ENCODE results near the gene SLC25A29.
"Not testable (repeated sequence)": the region's sequence is repeated elsewhere in the genome, so short reads cannot be mapped to it uniquely, and the experiment has no call there.

The SLC25A29 gene

GRCh38 chr14:100292776-100293461 is 13.3 kb downstream of the SLC25A29 start:
- peaks cover 2% of the 10 kb centered on the region for H3K36me3 ChIP-seq (ENCODE audit: control insufficient read depth, insufficient read depth, low read length)

GRCh38 chr14:100292301-100292775 is 13.9 kb downstream of the SLC25A29 start:
- H3K4me1 ChIP-seq (ENCODE audit: control insufficient read depth, insufficient read depth, low read length): peaks cover 9% of the 10 kb centered on the region
- no peaks in the 10 kb centered on the region for H3K27me3 ChIP-seq (ENCODE audit: control insufficient read depth, insufficient read depth, low read length)
- peaks cover 2% of the 10 kb centered on the region for H3K36me3 ChIP-seq (ENCODE audit: control insufficient read depth, insufficient read depth, low read length)
- H3K27ac ChIP-seq (ENCODE audit: low read depth, low read length): no peak overlapping the region
- no peak overlapping the region for H3K4me3 ChIP-seq (ENCODE audit: low read length)
- H3K9ac ChIP-seq (ENCODE audit: low read length): no peak overlapping the region

More at GRCh38 chr14:100292776-100293461, 13.3 kb downstream of the SLC25A29 start:
- no peaks in the 10 kb centered on the region for H3K27me3 ChIP-seq (ENCODE audit: control insufficient read depth, insufficient read depth, low read length)
- peaks cover 15% of the 10 kb centered on the region for H3K4me1 ChIP-seq (ENCODE audit: control insufficient read depth, insufficient read depth, low read length)
- H3K4me3 ChIP-seq (ENCODE audit: low read length): no peak overlapping the region
- H3K9ac ChIP-seq (ENCODE audit: low read length): no peak overlapping the region
- no peak overlapping the region for H3K27ac ChIP-seq (ENCODE audit: low read depth, low read length)

GRCh38 chr14:100291305-100292075 is 14.8 kb downstream of the SLC25A29 start:
- H3K4me1 ChIP-seq (ENCODE audit: control insufficient read depth, insufficient read depth, low read length): peaks cover 4% of the 10 kb centered on the region
- H3K27me3 ChIP-seq (ENCODE audit: control insufficient read depth, insufficient read depth, low read length): no peaks in the 10 kb centered on the region
- no peak overlapping the region for H3K27ac ChIP-seq (ENCODE audit: low read depth, low read length)
- no peak overlapping the region for H3K9ac ChIP-seq (ENCODE audit: low read length)
- H3K4me3 ChIP-seq (ENCODE audit: low read length): no peak overlapping the region
- peaks cover 2% of the 10 kb centered on the region for H3K36me3 ChIP-seq (ENCODE audit: control insufficient read depth, insufficient read depth, low read length)

GRCh38 chr14:100290607-100291304 is 15.5 kb downstream of the SLC25A29 start:
- no peak overlapping the region for H3K27ac ChIP-seq (ENCODE audit: low read depth, low read length)
- peaks cover 2% of the 10 kb centered on the region for H3K36me3 ChIP-seq (ENCODE audit: control insufficient read depth, insufficient read depth, low read length)
- no peaks in the 10 kb centered on the region for H3K27me3 ChIP-seq (ENCODE audit: control insufficient read depth, insufficient read depth, low read length)
- no peak overlapping the region for H3K9ac ChIP-seq (ENCODE audit: low read length)
- no peak overlapping the region for H3K4me3 ChIP-seq (ENCODE audit: low read length)
- H3K4me1 ChIP-seq (ENCODE audit: control insufficient read depth, insufficient read depth, low read length): peaks cover 3% of the 10 kb centered on the region

- no peak overlapping the region for H3K4me3 ChIP-seq (ENCODE audit: low read length)
- no peak overlapping the region for H3K9ac ChIP-seq (ENCODE audit: low read length)
- no peaks in the 10 kb centered on the region for H3K27me3 ChIP-seq (ENCODE audit: control insufficient read depth, insufficient read depth, low read length)
- H3K36me3 ChIP-seq (ENCODE audit: control insufficient read depth, insufficient read depth, low read length): peaks cover 2% of the 10 kb centered on the region
- H3K4me1 ChIP-seq (ENCODE audit: control insufficient read depth, insufficient read depth, low read length): peaks cover 3% of the 10 kb centered on the region
- H3K27ac ChIP-seq (ENCODE audit: low read depth, low read length): no peak overlapping the region
Observed at GRCh38 chr14:100289916-100290606, 16.2 kb downstream of the SLC25A29 start.

GRCh38 chr14:100288382-100289185 is 17.7 kb downstream of the SLC25A29 start:
- Histone ChIP-seq H3K36me3 (ENCODE audit: control insufficient read depth, insufficient read depth, low read length) (peaks cover 2% of the 10 kb centered on the region), H3K27ac (ENCODE audit: low read depth, low read length) (no peak overlapping the region), H3K27me3 (ENCODE audit: control insufficient read depth, insufficient read depth, low read length) (no peaks in the 10 kb centered on the region), H3K4me3 (ENCODE audit: low read length) (no peak overlapping the region), H3K9ac (ENCODE audit: low read length) (no peak overlapping the region), H3K4me1 (ENCODE audit: control insufficient read depth, insufficient read depth, low read length) (peaks cover 3% of the 10 kb centered on the region)

GRCh38 chr14:100287998-100288295 is 18.3 kb downstream of the SLC25A29 start:
- H3K4me3 ChIP-seq (ENCODE audit: low read length); H3K9ac ChIP-seq (ENCODE audit: low read length); H3K4me1 ChIP-seq (ENCODE audit: control insufficient read depth, insufficient read depth, low read length); H3K27ac ChIP-seq (ENCODE audit: low read depth, low read length); H3K27me3 ChIP-seq (ENCODE audit: control insufficient read depth, insufficient read depth, low read length); H3K36me3 ChIP-seq (ENCODE audit: control insufficient read depth, insufficient read depth, low read length): not testable (repeated sequence)

- H3K36me3 ChIP-seq (ENCODE audit: control insufficient read depth, insufficient read depth, low read length): peaks cover 2% of the 10 kb centered on the region
- no peak overlapping the region for H3K27ac ChIP-seq (ENCODE audit: low read depth, low read length)
- no peaks in the 10 kb centered on the region for H3K27me3 ChIP-seq (ENCODE audit: control insufficient read depth, insufficient read depth, low read length)
- peaks cover 3% of the 10 kb centered on the region for H3K4me1 ChIP-seq (ENCODE audit: control insufficient read depth, insufficient read depth, low read length)
- no peak overlapping the region for H3K9ac ChIP-seq (ENCODE audit: low read length)
- no peak overlapping the region for H3K4me3 ChIP-seq (ENCODE audit: low read length)
Observed at GRCh38 chr14:100287202-100287997, 18.8 kb downstream of the SLC25A29 start.

- Histone ChIP-seq H3K9ac (ENCODE audit: low read length) (no peak overlapping the region), H3K27ac (ENCODE audit: low read depth, low read length) (no peak overlapping the region), H3K4me3 (ENCODE audit: low read length) (no peak overlapping the region), H3K27me3 (ENCODE audit: control insufficient read depth, insufficient read depth, low read length) (no peaks in the 10 kb centered on the region), H3K4me1 (ENCODE audit: control insufficient read depth, insufficient read depth, low read length) (peaks cover 3% of the 10 kb centered on the region), H3K36me3 (ENCODE audit: control insufficient read depth, insufficient read depth, low read length) (peaks cover 2% of the 10 kb centered on the region)
Observed at GRCh38 chr14:100286484-100287191, 19.6 kb downstream of the SLC25A29 start.

GRCh38 chr14:100285913-100286400 is 20.3 kb downstream of the SLC25A29 start:
- Histone ChIP-seq H3K9ac (ENCODE audit: low read length) (peak overlapping the region; percentile 85), H3K4me3 (ENCODE audit: low read length) (peak overlapping the region; percentile 75), H3K4me1 (ENCODE audit: control insufficient read depth, insufficient read depth, low read length) (peaks cover 3% of the 10 kb centered on the region), H3K27ac (ENCODE audit: low read depth, low read length) (peak overlapping the region; percentile 79), H3K27me3 (ENCODE audit: control insufficient read depth, insufficient read depth, low read length) (no peaks in the 10 kb centered on the region), H3K36me3 (ENCODE audit: control insufficient read depth, insufficient read depth, low read length) (peaks cover 2% of the 10 kb centered on the region)

Measured in rectal smooth muscle tissue (tissue), 1 donor.